T1000 (cell line): ENCODE data around the gene PROSER2.
"Not testable (repeated sequence)": the region's sequence is repeated elsewhere in the genome, so short reads cannot be mapped to it uniquely, and the experiment has no call there.

Source experiments
- DNase-seq: peaks from one replicate; lab custom pipeline; 2025; ENCODE audit warnings: mixed read lengths; lab: John Stamatoyannopoulos, UW

Gene PROSER2

GRCh38 chr10:11886138-11886474 is 63.0 kb downstream of the PROSER2 start:
- DNase-seq: no peak

- no peak for DNase-seq
These were observed 63.7 kb downstream of the PROSER2 start for GRCh38 chr10:11886851-11887250.

GRCh38 chr10:11887381-11888227 is 64.4 kb downstream of the PROSER2 start:
- no peak for DNase-seq

- DNase-seq: not testable (repeated sequence)
These were observed 66.1 kb downstream of the PROSER2 start for GRCh38 chr10:11889263-11889662.

- no peak for DNase-seq
These were observed 68.8 kb downstream of the PROSER2 start for GRCh38 chr10:11891776-11892486.

GRCh38 chr10:11893749-11894278 is 70.7 kb downstream of the PROSER2 start:
- DNase-seq: no peak

GRCh38 chr10:11894381-11895107 is 71.4 kb downstream of the PROSER2 start:
- DNase-seq: no peak

- no peak for DNase-seq
These were observed 71.9 kb downstream of the PROSER2 start for GRCh38 chr10:11895108-11895466.

GRCh38 chr10:11895598-11895997 is 72.4 kb downstream of the PROSER2 start:
- DNase-seq: no peak

GRCh38 chr10:11896549-11897200 is 73.5 kb downstream of the PROSER2 start:
- DNase-seq: no peak

GRCh38 chr10:11898033-11898371 is 74.8 kb downstream of the PROSER2 start:
- DNase-seq: no peak

GRCh38 chr10:11898372-11899066 is 75.4 kb downstream of the PROSER2 start:
- no peak for DNase-seq

- no peak for DNase-seq
These were observed 76.1 kb downstream of the PROSER2 start for GRCh38 chr10:11899067-11899876.

- DNase-seq: no peak
These were observed 77.8 kb downstream of the PROSER2 start for GRCh38 chr10:11901036-11901301.

GRCh38 chr10:11901454-11901832 is 78.3 kb downstream of the PROSER2 start:
- DNase-seq: no peak

- no peak for DNase-seq
These were observed 78.8 kb downstream of the PROSER2 start for GRCh38 chr10:11901833-11902475.

- no peak for DNase-seq
These were observed 79.5 kb downstream of the PROSER2 start for GRCh38 chr10:11902646-11903045.

GRCh38 chr10:11906714-11907113 is 83.6 kb downstream of the PROSER2 start:
- DNase-seq: no peak

GRCh38 chr10:11907914-11908313 is 84.8 kb downstream of the PROSER2 start:
- no peak for DNase-seq

- no peak for DNase-seq
These were observed 85.4 kb downstream of the PROSER2 start for GRCh38 chr10:11908536-11908935.
